ENCODE results near the gene ACTG1.
A peak's percentile ranks its signal among the peaks of the same experiment; 100 is the strongest.

The ACTG1 gene

GRCh38 chr17:81517339-81518112, 4.9 kb upstream of the ACTG1 start:
- H3K4me1 ChIP-seq (ENCODE audit: insufficient read depth, insufficient read length), result peaks cover 27% of the 10 kb centered on the region
- DNase-seq (ENCODE audit: low read depth, low spot score), result no peak

GRCh38 chr17:81517009-81517338, 4.4 kb upstream of the ACTG1 start:
- Histone ChIP-seq H3K4me3 (ENCODE audit: insufficient read length, low read depth) (no peak overlapping the region), H3K4me1 (ENCODE audit: insufficient read depth, insufficient read length) (peaks cover 26% of the 10 kb centered on the region), H3K27me3 (ENCODE audit: insufficient read depth, insufficient read length) (peaks cover 40% of the 10 kb centered on the region), H3K9ac (ENCODE audit: insufficient read length, low read depth) (peak overlapping the region; percentile 57), H3K36me3 (ENCODE audit: insufficient read depth, insufficient read length, low read length) (peaks cover 25% of the 10 kb centered on the region), H3K9me3 (ENCODE audit: insufficient read depth, low read length) (no peaks in the 10 kb centered on the region)
- no peak for DNase-seq (ENCODE audit: low read depth, low spot score)
- no peak for TF ChIP-seq YY1 (IDR thresholded peaks at IDR 0.05; ENCODE audit: insufficient read depth, insufficient read length)
- TF ChIP-seq ZNF274 (IDR thresholded peaks at IDR 0.05; ENCODE audit: low read depth, low read length), result no peak
- TF ChIP-seq SUZ12 (IDR thresholded peaks at IDR 0.05; ENCODE audit: extremely low read depth, insufficient read depth, insufficient read length), result no peak

More at GRCh38 chr17:81517339-81518112, 4.9 kb upstream of the ACTG1 start:
- H3K9me3 ChIP-seq (ENCODE audit: insufficient read depth, low read length), result no peaks in the 10 kb centered on the region
- TF ChIP-seq ZNF274 (IDR thresholded peaks at IDR 0.05; ENCODE audit: low read depth, low read length) (no peak), YY1 (IDR thresholded peaks at IDR 0.05; ENCODE audit: insufficient read depth, insufficient read length) (no peak), SUZ12 (IDR thresholded peaks at IDR 0.05; ENCODE audit: extremely low read depth, insufficient read depth, insufficient read length) (no peak)
- H3K9ac ChIP-seq (ENCODE audit: insufficient read length, low read depth), result peak overlapping the region; percentile 78
- H3K4me3 ChIP-seq (ENCODE audit: insufficient read length, low read depth), result no peak overlapping the region
- peaks cover 20% of the 10 kb centered on the region for H3K36me3 ChIP-seq (ENCODE audit: insufficient read depth, insufficient read length, low read length)
- peaks cover 45% of the 10 kb centered on the region for H3K27me3 ChIP-seq (ENCODE audit: insufficient read depth, insufficient read length)

GRCh38 chr17:81516439-81516838, 3.8 kb upstream of the ACTG1 start:
- TF ChIP-seq SUZ12 (IDR thresholded peaks at IDR 0.05; ENCODE audit: extremely low read depth, insufficient read depth, insufficient read length) (no peak), ZNF274 (IDR thresholded peaks at IDR 0.05; ENCODE audit: low read depth, low read length) (no peak), YY1 (IDR thresholded peaks at IDR 0.05; ENCODE audit: insufficient read depth, insufficient read length) (no peak)
- peaks cover 27% of the 10 kb centered on the region for H3K4me1 ChIP-seq (ENCODE audit: insufficient read depth, insufficient read length)
- peaks cover 35% of the 10 kb centered on the region for H3K27me3 ChIP-seq (ENCODE audit: insufficient read depth, insufficient read length)
- H3K9me3 ChIP-seq (ENCODE audit: insufficient read depth, low read length), result no peaks in the 10 kb centered on the region
- H3K4me3 ChIP-seq (ENCODE audit: insufficient read length, low read depth), result peak overlapping the region; percentile 13
- peaks cover 31% of the 10 kb centered on the region for H3K36me3 ChIP-seq (ENCODE audit: insufficient read depth, insufficient read length, low read length)
- DNase-seq (ENCODE audit: low read depth, low spot score), result no peak
- peak overlapping the region; percentile 70 for H3K9ac ChIP-seq (ENCODE audit: insufficient read length, low read depth)

GRCh38 chr17:81515530-81516041, 3.0 kb upstream of the ACTG1 start:
- no peaks in the 10 kb centered on the region for H3K9me3 ChIP-seq (ENCODE audit: insufficient read depth, low read length)
- no peak for DNase-seq (ENCODE audit: low read depth, low spot score)
- H3K36me3 ChIP-seq (ENCODE audit: insufficient read depth, insufficient read length, low read length), result peaks cover 39% of the 10 kb centered on the region
- peaks cover 29% of the 10 kb centered on the region for H3K27me3 ChIP-seq (ENCODE audit: insufficient read depth, insufficient read length)
- TF ChIP-seq SUZ12 (IDR thresholded peaks at IDR 0.05; ENCODE audit: extremely low read depth, insufficient read depth, insufficient read length) (no peak), YY1 (IDR thresholded peaks at IDR 0.05; ENCODE audit: insufficient read depth, insufficient read length) (no peak), ZNF274 (IDR thresholded peaks at IDR 0.05; ENCODE audit: low read depth, low read length) (no peak)
- H3K9ac ChIP-seq (ENCODE audit: insufficient read length, low read depth), result peak overlapping the region; percentile 88
- H3K4me1 ChIP-seq (ENCODE audit: insufficient read depth, insufficient read length), result peaks cover 29% of the 10 kb centered on the region
- peak overlapping the region; percentile 69 for H3K4me3 ChIP-seq (ENCODE audit: insufficient read length, low read depth)

- Histone ChIP-seq H3K27me3 (ENCODE audit: insufficient read depth, insufficient read length) (peaks cover 23% of the 10 kb centered on the region), H3K9me3 (ENCODE audit: insufficient read depth, low read length) (no peaks in the 10 kb centered on the region), H3K36me3 (ENCODE audit: insufficient read depth, insufficient read length, low read length) (peaks cover 46% of the 10 kb centered on the region), H3K4me1 (ENCODE audit: insufficient read depth, insufficient read length) (peaks cover 24% of the 10 kb centered on the region), H3K9ac (ENCODE audit: insufficient read length, low read depth) (peak overlapping the region; percentile 88), H3K4me3 (ENCODE audit: insufficient read length, low read depth) (peak overlapping the region; percentile 69)
- TF ChIP-seq ZNF274 (IDR thresholded peaks at IDR 0.05; ENCODE audit: low read depth, low read length) (no peak), YY1 (IDR thresholded peaks at IDR 0.05; ENCODE audit: insufficient read depth, insufficient read length) (no peak), SUZ12 (IDR thresholded peaks at IDR 0.05; ENCODE audit: extremely low read depth, insufficient read depth, insufficient read length) (no peak)
- peak; percentile 52 for DNase-seq (ENCODE audit: low read depth, low spot score)
These were observed 2.3 kb upstream of the ACTG1 start for GRCh38 chr17:81514739-81515529.

- Histone ChIP-seq H3K4me3 (ENCODE audit: insufficient read length, low read depth) (peak overlapping the region; percentile 69), H3K9me3 (ENCODE audit: insufficient read depth, low read length) (no peaks in the 10 kb centered on the region), H3K9ac (ENCODE audit: insufficient read length, low read depth) (peak overlapping the region; percentile 93), H3K27me3 (ENCODE audit: insufficient read depth, insufficient read length) (peaks cover 18% of the 10 kb centered on the region), H3K4me1 (ENCODE audit: insufficient read depth, insufficient read length) (peaks cover 19% of the 10 kb centered on the region), H3K36me3 (ENCODE audit: insufficient read depth, insufficient read length, low read length) (peaks cover 51% of the 10 kb centered on the region)
- DNase-seq (ENCODE audit: low read depth, low spot score), result no peak
- TF ChIP-seq YY1 (IDR thresholded peaks at IDR 0.05; ENCODE audit: insufficient read depth, insufficient read length) (no peak), ZNF274 (IDR thresholded peaks at IDR 0.05; ENCODE audit: low read depth, low read length) (no peak), SUZ12 (IDR thresholded peaks at IDR 0.05; ENCODE audit: extremely low read depth, insufficient read depth, insufficient read length) (no peak)
These were observed 1.8 kb upstream of the ACTG1 start for GRCh38 chr17:81514489-81514738.

Data from NT2/D1 (cell line).